Neutrophil (primary cell): ENCODE results near the gene CCDC191.
A peak's percentile ranks its signal among the peaks of the same experiment; 100 is the strongest.

Source experiments
- H3K27ac ChIP-seq: fragments of 200-600 bp; sonication (generic); 2 replicates; pipeline ENCODE4 v1.5.1; 2016; ENCODE audit warnings: mild to moderate bottlenecking, moderate library complexity
- H3K27me3 ChIP-seq: fragments of 200-600 bp; sonication (generic); 2 replicates; pipeline ENCODE4 v1.6.0; 2016; ENCODE audit warnings: mild to moderate bottlenecking
- H3K36me3 ChIP-seq: fragments of 200-600 bp; sonication (generic); 2 replicates; pipeline ENCODE4 v1.5.1; 2017
- H3K4me1 ChIP-seq, 2 experiments: fragments of 200-600 bp in 1 of 2; sonication (generic) in 1 of 2; 1 replicate in 1 of 2; 2 replicates in 1 of 2; pipeline versions ENCODE4 v1.5.1 to v1.6.1; 2013 to 2016; ENCODE audit warnings: low read depth in 1 of 2, low read length in 1 of 2, mild to moderate bottlenecking in 1 of 2, moderate library complexity in 1 of 2; ENCODE audit not compliant: control insufficient read depth in 1 of 2, insufficient read depth in 1 of 2
- H3K4me3 ChIP-seq, 2 experiments: fragments of 200-600 bp in 1 of 2; sonication (generic) in 1 of 2; 1 replicate in 1 of 2; 2 replicates in 1 of 2; pipeline ENCODE4 v1.5.1; 2013 to 2016; ENCODE audit warnings: low read depth in 1 of 2, low read length in 1 of 2, mild to moderate bottlenecking in 1 of 2, moderate library complexity in 1 of 2
- H3K9me3 ChIP-seq: fragments of 200-600 bp; sonication (generic); 2 replicates; pipeline ENCODE4 v1.5.1; 2016
- TF ChIP-seq, protein P1 (sequence below): fragments of 200-600 bp; sonication (generic); IDR thresholded peaks from 2 replicates; pipeline ENCODE4 v1.5.1; 2016; ENCODE audit warnings: antibody characterized with exemption

CCDC191 gene

DNA sequence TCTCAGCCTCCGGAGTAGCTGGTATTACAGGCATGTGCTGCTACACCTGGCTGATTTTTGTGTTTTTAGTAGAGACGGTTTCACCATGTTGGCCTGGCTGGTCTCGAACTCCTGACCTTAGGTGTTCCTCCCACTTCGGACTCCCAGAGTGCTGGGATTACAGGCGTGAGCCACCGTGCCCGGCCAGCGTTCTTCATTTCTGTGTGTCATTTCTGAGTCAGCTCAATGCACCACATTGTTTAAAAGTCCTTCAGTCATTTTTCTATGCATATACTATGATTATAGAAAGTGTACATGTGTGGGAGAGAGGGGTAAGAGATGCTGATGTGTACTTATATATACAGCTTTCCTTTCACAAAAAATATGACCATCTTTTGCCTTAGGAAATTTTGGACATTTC lies 2.3 kb upstream of the CCDC191 start:
- Histone ChIP-seq H3K4me1 (peaks cover 19 to 26% of the 10 kb centered on the region in 2 experiments), H3K27me3 (no peaks in the 10 kb centered on the region), H3K36me3 (no peaks in the 10 kb centered on the region), H3K27ac (no peak overlapping the region), H3K9me3 (no peaks in the 10 kb centered on the region), H3K4me3 (no peak overlapping the region)
- TF ChIP-seq, protein P1, sequence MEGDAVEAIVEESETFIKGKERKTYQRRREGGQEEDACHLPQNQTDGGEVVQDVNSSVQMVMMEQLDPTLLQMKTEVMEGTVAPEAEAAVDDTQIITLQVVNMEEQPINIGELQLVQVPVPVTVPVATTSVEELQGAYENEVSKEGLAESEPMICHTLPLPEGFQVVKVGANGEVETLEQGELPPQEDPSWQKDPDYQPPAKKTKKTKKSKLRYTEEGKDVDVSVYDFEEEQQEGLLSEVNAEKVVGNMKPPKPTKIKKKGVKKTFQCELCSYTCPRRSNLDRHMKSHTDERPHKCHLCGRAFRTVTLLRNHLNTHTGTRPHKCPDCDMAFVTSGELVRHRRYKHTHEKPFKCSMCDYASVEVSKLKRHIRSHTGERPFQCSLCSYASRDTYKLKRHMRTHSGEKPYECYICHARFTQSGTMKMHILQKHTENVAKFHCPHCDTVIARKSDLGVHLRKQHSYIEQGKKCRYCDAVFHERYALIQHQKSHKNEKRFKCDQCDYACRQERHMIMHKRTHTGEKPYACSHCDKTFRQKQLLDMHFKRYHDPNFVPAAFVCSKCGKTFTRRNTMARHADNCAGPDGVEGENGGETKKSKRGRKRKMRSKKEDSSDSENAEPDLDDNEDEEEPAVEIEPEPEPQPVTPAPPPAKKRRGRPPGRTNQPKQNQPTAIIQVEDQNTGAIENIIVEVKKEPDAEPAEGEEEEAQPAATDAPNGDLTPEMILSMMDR = no peak

DNA sequence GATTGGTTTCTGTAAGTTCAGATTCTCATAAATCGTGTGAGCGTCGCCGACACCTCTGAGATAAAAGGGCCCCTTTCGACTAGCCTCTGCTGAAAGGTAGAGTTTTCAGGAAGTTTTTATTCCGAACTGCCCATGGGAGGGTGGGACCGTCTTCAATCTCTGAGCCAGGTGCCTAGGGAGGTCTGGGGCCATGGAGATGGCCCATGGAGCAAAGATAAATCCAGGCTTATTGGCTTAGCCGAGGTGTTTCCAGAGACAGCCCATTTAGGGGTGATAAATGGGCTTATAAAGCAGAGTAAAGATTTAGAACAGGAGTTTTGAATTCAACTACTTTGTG lies 653 bp upstream of the CCDC191 start:
- TF ChIP-seq, protein P1 = no peak
- Histone ChIP-seq H3K27ac (peak overlapping the region; percentile 80), H3K9me3 (no peaks in the 10 kb centered on the region), H3K27me3 (no peaks in the 10 kb centered on the region), H3K36me3 (no peaks in the 10 kb centered on the region), H3K4me1 (peaks cover 19 to 26% of the 10 kb centered on the region in 2 experiments), H3K4me3 (peak overlapping the region; percentile 79 to 100)

DNA sequence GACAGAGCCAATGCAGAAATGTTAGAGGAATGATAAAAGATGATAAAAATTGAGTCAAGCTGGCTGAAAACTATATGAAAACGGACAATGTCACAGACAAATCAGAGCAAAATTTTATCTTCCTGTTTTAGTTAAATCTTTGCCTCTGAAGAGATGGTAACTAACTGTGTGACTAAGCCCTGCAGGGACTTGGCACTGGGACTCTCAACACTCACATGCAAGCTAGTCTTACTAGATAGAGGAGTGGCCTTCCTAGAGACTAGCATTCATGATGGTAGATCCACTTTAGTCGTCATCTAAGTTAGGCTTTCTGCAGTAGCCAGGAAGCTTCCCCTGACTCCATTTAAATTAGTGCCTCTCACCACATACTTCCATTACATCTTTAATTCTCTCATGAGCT lies 4.1 kb downstream of the CCDC191 start:
- TF ChIP-seq, protein P1 = no peak

DNA sequence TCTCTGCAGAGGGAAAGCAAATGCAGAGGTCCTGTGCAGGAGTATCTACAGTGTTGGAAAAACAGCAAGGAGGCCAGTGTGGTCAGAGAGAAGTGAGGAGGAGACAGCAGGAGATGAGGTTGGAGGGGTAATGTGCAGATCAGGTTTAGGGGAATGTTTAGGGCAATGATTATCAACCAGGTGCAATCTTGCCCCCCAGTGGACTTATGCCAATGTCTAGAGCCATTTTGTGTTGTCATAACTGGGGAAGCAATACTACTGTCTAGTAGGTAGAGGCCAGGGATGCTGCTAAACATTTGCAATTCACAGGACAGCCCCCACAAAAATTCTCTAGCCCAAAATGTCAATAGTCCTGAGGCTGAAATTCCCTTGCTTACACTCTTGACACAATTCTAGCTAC lies 13.1 kb downstream of the CCDC191 start:
- TF ChIP-seq, protein P1 = no peak
- H3K4me3 ChIP-seq = no peak overlapping the region
- no peaks in the 10 kb centered on the region for H3K9me3 ChIP-seq
- H3K27ac ChIP-seq = no peak overlapping the region
- no peaks in the 10 kb centered on the region for H3K27me3 ChIP-seq
- no peaks in the 10 kb centered on the region for H3K36me3 ChIP-seq
- H3K4me1 ChIP-seq = no peaks in the 10 kb centered on the region

More for the DNA sequence above, 4.1 kb downstream of the CCDC191 start:
- H3K27me3 ChIP-seq = no peaks in the 10 kb centered on the region
- no peaks in the 10 kb centered on the region for H3K36me3 ChIP-seq
- H3K9me3 ChIP-seq = no peaks in the 10 kb centered on the region
- no peak overlapping the region for H3K4me3 ChIP-seq
- H3K27ac ChIP-seq = no peak overlapping the region
- peaks cover 12 to 15% of the 10 kb centered on the region in 2 experiments for H3K4me1 ChIP-seq

DNA sequence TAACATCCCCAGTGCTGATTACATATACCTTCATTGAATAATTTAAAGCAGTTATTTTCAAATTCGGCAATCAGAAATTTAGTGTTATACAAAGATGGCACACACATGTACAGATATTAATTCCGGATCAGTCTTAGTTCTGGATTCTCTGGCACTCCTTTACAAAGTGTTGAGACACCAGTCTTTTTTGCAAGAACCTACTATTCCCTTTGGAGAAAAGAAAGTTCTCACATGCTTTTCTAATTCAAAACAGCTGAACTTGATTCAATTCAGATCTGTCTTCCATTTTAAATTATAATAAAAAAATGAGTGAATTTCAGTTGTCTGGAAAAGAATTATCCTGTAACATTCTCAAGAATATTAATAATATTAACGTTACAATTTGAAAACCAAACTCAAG lies 20.4 kb downstream of the CCDC191 start:
- Histone ChIP-seq H3K27ac (no peak overlapping the region), H3K27me3 (no peaks in the 10 kb centered on the region), H3K36me3 (no peaks in the 10 kb centered on the region), H3K4me1 (no peaks in the 10 kb centered on the region), H3K4me3 (no peak overlapping the region), H3K9me3 (no peaks in the 10 kb centered on the region)
- TF ChIP-seq, protein P1 = no peak
